GM13977 (cell line): Measurements from ENCODE around the gene KCNIP4.
A peak's percentile ranks its signal among the peaks of the same experiment; 100 is the strongest.
"Not testable (repeated sequence)": the region's sequence is repeated elsewhere in the genome, so short reads cannot be mapped to it uniquely, and the experiment has no call there.

Experiments used
- DNase-seq: peaks from one replicate; pipeline ENCODE4 v3.0.0; 2012; ENCODE audit warnings: low spot score
- in situ Hi-C: fragments of 300-500 bp; cut with MboI; formaldehyde crosslinking; loops from one replicate; pipeline ENCODE4 v1.12.0; 2022; ENCODE audit warnings: low sequenced_read_pairs, low pct_unique_long_range_greater_than_20kb, mixed read lengths, inconsistent platforms; ENCODE audit not compliant: unreplicated experiment
- TF ChIP-seq, protein P1 (sequence below): IDR thresholded peaks from 2 replicates; pipeline ENCODE4 v1.5.1; 2012; ENCODE audit warnings: mild to moderate bottlenecking, control low read depth; ENCODE audit not compliant: insufficient read depth; ENCODE audit errors: extremely low read depth, missing control alignments

Gene KCNIP4

DNA sequence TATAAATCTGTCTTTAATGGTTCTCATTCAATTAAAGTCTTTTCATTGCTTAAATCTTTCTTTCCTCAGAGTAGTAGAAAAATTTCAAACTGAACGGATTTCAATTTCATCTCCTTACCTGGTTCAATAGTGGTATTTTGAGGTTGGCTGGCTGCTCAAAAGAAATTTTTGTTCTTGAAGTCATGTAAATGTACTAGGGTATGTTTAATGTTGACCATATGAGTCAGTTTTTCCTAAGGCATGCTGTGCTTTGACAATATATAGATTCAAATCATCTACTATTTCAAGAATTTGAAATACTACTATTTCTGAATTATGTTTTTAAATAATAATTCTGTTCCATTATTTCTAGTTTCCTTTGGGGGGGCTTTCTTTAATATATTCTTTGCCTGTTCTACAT is 1142.9 kb downstream of the KCNIP4 start:
- in situ Hi-C loops, result no loop called here
- DNase-seq, result no peak
- TF ChIP-seq, protein P1, sequence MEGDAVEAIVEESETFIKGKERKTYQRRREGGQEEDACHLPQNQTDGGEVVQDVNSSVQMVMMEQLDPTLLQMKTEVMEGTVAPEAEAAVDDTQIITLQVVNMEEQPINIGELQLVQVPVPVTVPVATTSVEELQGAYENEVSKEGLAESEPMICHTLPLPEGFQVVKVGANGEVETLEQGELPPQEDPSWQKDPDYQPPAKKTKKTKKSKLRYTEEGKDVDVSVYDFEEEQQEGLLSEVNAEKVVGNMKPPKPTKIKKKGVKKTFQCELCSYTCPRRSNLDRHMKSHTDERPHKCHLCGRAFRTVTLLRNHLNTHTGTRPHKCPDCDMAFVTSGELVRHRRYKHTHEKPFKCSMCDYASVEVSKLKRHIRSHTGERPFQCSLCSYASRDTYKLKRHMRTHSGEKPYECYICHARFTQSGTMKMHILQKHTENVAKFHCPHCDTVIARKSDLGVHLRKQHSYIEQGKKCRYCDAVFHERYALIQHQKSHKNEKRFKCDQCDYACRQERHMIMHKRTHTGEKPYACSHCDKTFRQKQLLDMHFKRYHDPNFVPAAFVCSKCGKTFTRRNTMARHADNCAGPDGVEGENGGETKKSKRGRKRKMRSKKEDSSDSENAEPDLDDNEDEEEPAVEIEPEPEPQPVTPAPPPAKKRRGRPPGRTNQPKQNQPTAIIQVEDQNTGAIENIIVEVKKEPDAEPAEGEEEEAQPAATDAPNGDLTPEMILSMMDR, result no peak

DNA sequence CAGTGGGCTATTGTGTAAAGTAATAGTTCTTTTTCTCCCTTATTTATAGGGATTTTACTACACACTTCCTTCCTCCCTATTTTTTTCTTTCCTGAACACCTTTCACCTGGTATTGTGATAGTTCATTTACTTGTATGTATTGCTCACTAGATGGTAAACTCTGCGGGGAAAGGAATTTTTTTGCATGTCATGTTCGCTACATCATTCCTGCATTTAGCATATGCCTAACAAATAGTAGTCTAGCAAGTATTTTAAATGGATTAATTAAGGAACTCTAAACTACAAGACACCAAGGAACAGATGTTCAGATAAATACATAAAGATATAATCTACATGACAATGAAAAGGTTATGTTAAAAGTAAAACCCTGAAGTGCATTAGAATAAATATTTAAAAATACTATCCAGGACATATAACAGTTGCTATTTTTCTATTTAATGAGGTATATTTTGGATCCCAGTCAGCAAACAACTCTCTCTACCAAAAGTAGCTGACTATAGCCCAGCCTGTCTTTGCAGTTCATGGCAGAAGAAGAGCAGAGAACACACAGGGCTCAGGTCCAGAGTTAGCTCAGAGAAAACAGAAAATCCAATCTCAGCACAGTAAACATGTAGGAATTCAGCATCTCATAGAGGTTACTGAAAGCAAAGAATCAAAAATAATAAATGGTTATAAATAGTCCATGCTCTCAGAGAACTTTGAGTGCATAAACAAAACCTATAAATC is 1160.5 kb downstream of the KCNIP4 start:
- in situ Hi-C loops, result no loop called here
- no peak for DNase-seq
- TF ChIP-seq, protein P1, result no peak

DNA sequence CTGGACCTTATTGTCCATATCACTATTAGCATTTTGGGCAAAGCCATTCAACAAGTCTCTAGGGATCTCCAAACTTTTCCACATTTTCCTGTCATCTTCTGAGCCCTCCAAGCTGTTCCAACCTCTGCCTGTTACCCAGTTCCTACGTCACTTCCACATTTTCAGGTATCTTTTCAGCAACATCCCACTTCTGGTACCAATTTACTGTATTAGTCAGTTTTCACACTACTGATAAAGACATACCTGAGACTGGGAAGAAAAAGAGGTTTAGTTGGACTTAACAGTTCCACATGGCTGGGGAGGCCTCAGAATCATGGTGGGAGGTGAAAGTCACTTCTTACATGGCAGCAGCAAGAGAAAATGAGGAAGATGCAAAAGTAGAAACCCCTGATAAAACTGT is 1165.4 kb downstream of the KCNIP4 start:
- DNase-seq, in situ Hi-C loops: not testable (repeated sequence)

DNA sequence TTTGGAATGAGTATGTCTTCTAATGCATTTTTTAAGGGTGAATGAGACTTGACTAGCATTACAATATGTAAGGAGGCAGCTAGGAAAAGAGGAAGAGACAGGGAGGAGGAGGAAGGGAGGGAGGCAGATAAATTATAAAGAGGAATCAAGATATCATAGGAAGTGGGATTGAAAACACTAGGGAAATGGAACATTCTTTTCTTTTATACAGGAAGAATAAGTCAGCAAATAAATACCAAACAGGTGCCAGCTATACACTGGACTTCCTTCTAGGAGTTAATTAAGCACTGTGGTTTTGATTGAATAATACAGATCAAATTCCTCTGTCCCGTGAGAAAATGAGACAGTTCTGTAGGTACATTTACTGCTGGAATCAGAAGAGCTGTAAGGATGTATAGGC is 1169.7 kb downstream of the KCNIP4 start:
- in situ Hi-C loops, result no loop called here

DNA sequence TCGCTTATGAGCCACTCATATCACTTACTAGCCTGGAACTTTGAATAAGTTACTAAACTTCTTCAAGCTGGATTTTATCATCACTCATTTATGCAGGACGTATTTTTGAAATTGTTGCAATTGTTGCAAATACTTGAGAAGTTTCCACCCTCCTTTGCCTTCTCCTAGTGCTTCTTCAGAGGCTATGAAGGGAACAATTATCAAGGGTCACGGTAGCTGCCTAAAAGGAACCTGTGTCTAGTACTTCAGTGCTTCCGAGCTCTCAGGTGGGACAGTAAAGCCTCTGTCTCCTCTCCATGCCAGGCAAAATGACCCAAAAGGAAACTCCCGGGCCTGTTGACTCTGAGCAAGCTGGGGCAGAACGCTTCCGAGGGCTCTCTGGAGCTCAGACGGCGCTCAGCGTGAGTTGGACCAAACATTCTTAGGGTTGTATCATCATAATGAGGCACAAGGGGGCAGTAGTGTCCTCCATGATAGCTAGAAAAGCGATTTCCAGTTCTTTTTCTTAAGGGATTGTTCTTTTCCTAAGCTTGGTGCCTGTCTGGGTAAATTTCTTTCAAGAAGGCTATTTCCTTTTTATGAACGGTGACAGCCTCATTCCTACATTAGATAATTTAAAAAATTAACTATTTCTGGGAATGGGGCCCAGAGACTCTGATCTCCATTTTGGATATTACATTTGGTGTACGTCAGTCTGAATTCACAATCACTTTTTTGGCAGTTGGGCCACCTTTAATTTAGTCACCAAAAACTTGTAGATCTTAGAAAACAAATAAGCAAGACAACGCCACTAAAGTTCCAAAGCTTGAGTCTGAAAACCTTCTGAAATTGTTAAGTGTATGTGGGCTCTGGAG is 1175.2 kb downstream of the KCNIP4 start:
- in situ Hi-C loops, result no loop called here
- peak; percentile 26 for DNase-seq
- TF ChIP-seq, protein P1, result peak; percentile 65

More for the DNA sequence above, 1169.7 kb downstream of the KCNIP4 start:
- no peak for DNase-seq
- TF ChIP-seq, protein P1, result no peak

DNA sequence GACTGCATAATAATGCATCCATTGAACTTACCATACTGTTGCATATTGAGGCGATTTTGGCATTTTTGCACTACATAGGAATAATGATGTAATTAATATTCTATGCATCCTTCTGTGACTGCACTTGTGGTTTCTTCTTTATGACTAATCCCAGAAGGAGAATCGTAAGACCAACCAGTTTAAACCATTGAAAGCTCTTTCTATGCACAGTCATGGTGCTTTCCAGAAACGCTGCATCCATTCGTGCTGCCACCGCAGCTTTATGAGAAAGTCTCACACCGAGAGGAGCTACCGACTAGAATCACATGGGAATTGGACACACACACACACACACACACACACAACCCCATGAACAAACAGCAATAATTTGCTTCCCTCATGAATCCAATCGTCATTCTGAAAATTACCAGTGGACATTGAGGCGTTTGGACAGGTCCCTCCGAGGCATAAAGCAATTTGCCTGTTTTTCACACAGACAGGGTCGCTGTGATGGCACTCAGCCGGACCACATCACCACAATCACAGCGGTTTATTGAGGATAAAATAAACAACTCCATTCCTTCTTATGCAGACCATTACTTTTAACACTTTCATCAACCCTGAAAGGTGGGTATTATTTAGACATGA is 1184.1 kb downstream of the KCNIP4 start:
- in situ Hi-C loops, result no loop called here
- TF ChIP-seq, protein P1, result no peak

More for the DNA sequence above, 1184.1 kb downstream of the KCNIP4 start:
- DNase-seq, result no peak
